PC-3 (cell line): ENCODE results near the gene DMKN. TPM values are rescaled to one million over a fixed set of nuclear protein-coding genes. Genes with fewer than 3 reads are reported as not detected.

ENCODE experiments used
- ATAC-seq: fragments of 200-7000 bp; cut with Tn5 transposase; 2 replicates; pipeline ENCODE4 v1.9.1; 2020; ENCODE audit warnings: mild to moderate bottlenecking, moderate library complexity
- BruUV-seq: library from RNA; stranded (reverse); fragments of 400-500 nt; replicated peaks from 2 replicates; lab custom pipeline; 2021; lab: Mats Ljungman, UMichigan
- CTCF ChIA-PET: fragments of 300-600 bp; sonication (Branson Sonifier 250); formaldehyde crosslinking; loops from one replicate; lab custom pipeline; 2022; ENCODE audit warnings: antibody characterized with exemption; lab: Charles Lee
- POLR2A ChIA-PET: fragments of 300-600 bp; sonication (Branson Sonifier 250); formaldehyde crosslinking; loops from one replicate; lab custom pipeline; 2022; ENCODE audit warnings: antibody characterized with exemption; ENCODE audit not compliant: unreplicated experiment; lab: Charles Lee
- DNase-seq: peaks from one replicate; pipeline ENCODE4 v3.0.0-alpha.2; 2015
- H2AFZ ChIP-seq: fragments of 300-600 bp; sonication (generic); 2 replicates; pipeline ENCODE4 v1.6.0; 2016; ENCODE audit warnings: antibody characterized with exemption, low read length
- H3F3A ChIP-seq: fragments of 300-600 bp; sonication (generic); one replicate; pipeline ENCODE4 v1.6.0; 2017; ENCODE audit warnings: antibody characterized with exemption, low read length, control low read depth, mild to moderate bottlenecking; ENCODE audit not compliant: unreplicated experiment
- H3K27ac ChIP-seq: fragments of 300-600 bp; sonication (generic); 2 replicates; pipeline ENCODE4 v1.5.1; 2016; ENCODE audit warnings: mild to moderate bottlenecking, low read length
- H3K27me3 ChIP-seq: fragments of 300-600 bp; sonication (generic); 2 replicates; pipeline ENCODE4 v1.6.1; 2016; ENCODE audit warnings: low read length, mixed read lengths
- H3K36me3 ChIP-seq: fragments of 300-600 bp; sonication (generic); 2 replicates; pipeline ENCODE4 v1.6.1; 2016; ENCODE audit warnings: low read depth, mixed run types, low read length, mixed read lengths
- H3K4me1 ChIP-seq: fragments of 300-600 bp; sonication (generic); 2 replicates; pipeline ENCODE4 v1.5.1; 2016; ENCODE audit warnings: low read length; ENCODE audit not compliant: insufficient read depth
- H3K4me2 ChIP-seq: fragments of 300-600 bp; sonication (generic); 2 replicates; pipeline ENCODE4 v1.6.0; 2016; ENCODE audit warnings: low read length
- H3K4me3 ChIP-seq: fragments of 300-600 bp; sonication (generic); 2 replicates; pipeline ENCODE4 v1.5.1; 2016; ENCODE audit warnings: mild to moderate bottlenecking, low read length, mixed read lengths
- H3K79me2 ChIP-seq: fragments of 300-600 bp; sonication (generic); 2 replicates; pipeline ENCODE4 v1.6.1; 2017; ENCODE audit warnings: low read length, mixed read lengths
- H3K9ac ChIP-seq: fragments of 300-600 bp; sonication (generic); 2 replicates; pipeline ENCODE4 v1.6.0; 2016; ENCODE audit warnings: mild to moderate bottlenecking, low read length
- H3K9me2 ChIP-seq: fragments of 300-600 bp; sonication (generic); replicated peaks from 2 replicates; pipeline ENCODE4 v1.6.1; 2016; ENCODE audit warnings: mixed run types, low read length, mixed read lengths
- H3K9me3 ChIP-seq: fragments of 300-600 bp; sonication (generic); 2 replicates; pipeline ENCODE4 v1.6.1; 2016; ENCODE audit warnings: low read length, mixed read lengths
- H4K20me1 ChIP-seq: fragments of 300-600 bp; sonication (generic); 2 replicates; pipeline ENCODE4 v1.6.1; 2016; ENCODE audit warnings: low read length, mixed read lengths
- EZH2 ChIP-seq: fragments of 300-600 bp; sonication (generic); IDR thresholded peaks from one replicate; pipeline ENCODE4 v1.6.1; 2017; ENCODE audit warnings: antibody characterized with exemption, mild to moderate bottlenecking, low read length; ENCODE audit not compliant: unreplicated experiment
- EZH2phosphoT487 ChIP-seq: fragments of 300-600 bp; sonication (generic); IDR thresholded peaks from 2 replicates; pipeline ENCODE4 v1.6.1; 2018; ENCODE audit warnings: mild to moderate bottlenecking, antibody characterized with exemption, low read length, borderline replicate concordance
- intact Hi-C: fragments of 100-400 bp; cut with micrococcal nuclease; formaldehyde crosslinking; loops from 2 replicates; pipeline ENCODE4 v1.9.0; 2023
- total RNA-seq: library from RNA; depleted of rRNA; stranded (reverse); fragments of >200 nt; gene quantifications from 2 replicates; pipeline ENCODE4 v1.2.3, GENCODE V29; 2014
- TF ChIP-seq, protein P1 (sequence below): fragments of 300-600 bp; sonication (generic); conservative IDR thresholded peaks from 2 replicates; pipeline ENCODE4 v1.5.1; 2017; ENCODE audit warnings: antibody characterized with exemption, low read depth, mild to moderate bottlenecking, low read length

DMKN gene
- total RNA-seq, 1 experiment from 2014 or later = 128 TPM

DNA sequence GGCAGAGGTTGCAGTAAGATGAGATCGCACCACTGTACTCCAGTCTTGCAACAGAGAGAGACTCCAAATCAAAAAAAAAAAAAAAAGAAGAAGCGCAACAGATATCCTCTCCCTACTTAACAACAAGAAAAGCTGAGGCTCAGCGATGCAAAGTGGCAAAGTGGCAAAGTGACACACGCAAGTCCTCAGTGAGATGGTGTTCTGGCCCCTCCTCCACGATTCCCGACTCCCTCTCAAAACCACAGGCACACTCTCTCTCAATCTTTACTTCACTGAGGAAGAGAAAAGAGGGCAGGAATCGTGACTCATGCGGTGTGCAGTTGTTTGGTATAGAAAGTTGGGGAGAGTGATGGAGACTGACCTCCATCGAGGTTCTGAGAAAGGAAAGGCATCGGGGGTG, 52.8 kb downstream of the DMKN start:
- H3K4me1 ChIP-seq = no peaks in the 10 kb centered on the region
- no peaks in the 10 kb centered on the region for H3K79me2 ChIP-seq
- H3K36me3 ChIP-seq = no peaks in the 10 kb centered on the region
- no peaks in the 10 kb centered on the region for H3K9me3 ChIP-seq
- no peak overlapping the region for H2AFZ ChIP-seq
- POLR2A ChIA-PET = no interaction called here
- H3F3A ChIP-seq = no peaks in the 10 kb centered on the region
- intact Hi-C loops = no loop called here
- no peak overlapping the region for H3K4me3 ChIP-seq
- H3K27ac ChIP-seq = no peak overlapping the region
- DNase-seq (no peak), ATAC-seq (no peak)
- H4K20me1 ChIP-seq = no peaks in the 10 kb centered on the region
- no peak overlapping the region for H3K9ac ChIP-seq
- no TSS peak for BruUV-seq
- peaks cover 6% of the 10 kb centered on the region for H3K27me3 ChIP-seq
- TF ChIP-seq EZH2phosphoT487 (no peak), EZH2 (no peak)
- TF ChIP-seq, protein P1, sequence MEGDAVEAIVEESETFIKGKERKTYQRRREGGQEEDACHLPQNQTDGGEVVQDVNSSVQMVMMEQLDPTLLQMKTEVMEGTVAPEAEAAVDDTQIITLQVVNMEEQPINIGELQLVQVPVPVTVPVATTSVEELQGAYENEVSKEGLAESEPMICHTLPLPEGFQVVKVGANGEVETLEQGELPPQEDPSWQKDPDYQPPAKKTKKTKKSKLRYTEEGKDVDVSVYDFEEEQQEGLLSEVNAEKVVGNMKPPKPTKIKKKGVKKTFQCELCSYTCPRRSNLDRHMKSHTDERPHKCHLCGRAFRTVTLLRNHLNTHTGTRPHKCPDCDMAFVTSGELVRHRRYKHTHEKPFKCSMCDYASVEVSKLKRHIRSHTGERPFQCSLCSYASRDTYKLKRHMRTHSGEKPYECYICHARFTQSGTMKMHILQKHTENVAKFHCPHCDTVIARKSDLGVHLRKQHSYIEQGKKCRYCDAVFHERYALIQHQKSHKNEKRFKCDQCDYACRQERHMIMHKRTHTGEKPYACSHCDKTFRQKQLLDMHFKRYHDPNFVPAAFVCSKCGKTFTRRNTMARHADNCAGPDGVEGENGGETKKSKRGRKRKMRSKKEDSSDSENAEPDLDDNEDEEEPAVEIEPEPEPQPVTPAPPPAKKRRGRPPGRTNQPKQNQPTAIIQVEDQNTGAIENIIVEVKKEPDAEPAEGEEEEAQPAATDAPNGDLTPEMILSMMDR = no peak
- no peaks in the 10 kb centered on the region for H3K9me2 ChIP-seq
- H3K4me2 ChIP-seq = no peak overlapping the region
- CTCF ChIA-PET = no interaction called here

DNA sequence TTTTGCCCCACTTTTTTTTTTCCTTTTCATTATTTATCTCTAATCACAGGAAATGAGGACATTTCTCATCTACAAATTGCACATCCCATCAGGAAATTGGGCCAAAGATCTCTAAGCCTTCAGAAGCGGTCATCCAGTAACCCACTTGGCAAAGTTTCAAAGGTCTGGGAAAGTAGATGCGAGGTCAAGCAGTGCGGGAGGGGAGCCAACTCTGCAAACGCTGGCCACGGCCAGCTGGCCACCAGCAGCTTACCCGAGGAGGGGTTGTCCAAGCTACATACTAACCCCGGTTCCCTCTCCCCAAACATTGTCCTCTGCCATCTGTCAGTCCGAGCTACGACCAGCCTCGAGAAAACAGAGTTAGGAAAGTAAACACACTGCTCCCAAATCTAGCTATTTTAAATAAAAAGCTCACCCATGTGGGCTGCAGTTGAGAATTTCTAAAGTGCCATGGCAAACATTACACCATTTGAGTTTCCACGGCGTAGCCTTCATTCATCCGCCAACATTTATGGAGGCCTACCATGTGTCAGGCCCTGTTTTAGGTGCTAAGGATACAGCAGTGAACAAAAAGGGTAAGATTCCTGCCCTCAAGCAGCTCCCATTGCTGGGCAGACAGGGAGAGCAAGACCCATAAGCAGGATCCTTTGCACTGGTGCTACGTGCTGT, 53.9 kb downstream of the DMKN start:
- no peak overlapping the region for H3K4me3 ChIP-seq
- ChIA-PET POLR2A (no interaction called here), CTCF (interaction anchor here (0.6 kb wide), 1 partner anchor 137 kb away, joined by 7 read pairs; no protein-coding TSS in a partner anchor)
- ATAC-seq (no peak), DNase-seq (no peak)
- intact Hi-C loops = no loop called here
- peaks cover 6% of the 10 kb centered on the region for H3K27me3 ChIP-seq
- H3K9me3 ChIP-seq = no peaks in the 10 kb centered on the region
- no peaks in the 10 kb centered on the region for H3K79me2 ChIP-seq
- H3K4me2 ChIP-seq = no peak overlapping the region
- TF ChIP-seq EZH2 (no peak), EZH2phosphoT487 (no peak)
- TF ChIP-seq, protein P1 = no peak
- no TSS peak for BruUV-seq
- H3K9me2 ChIP-seq = no peaks in the 10 kb centered on the region
- no peaks in the 10 kb centered on the region for H4K20me1 ChIP-seq
- H3K9ac ChIP-seq = no peak overlapping the region
- no peaks in the 10 kb centered on the region for H3K36me3 ChIP-seq
- no peak overlapping the region for H2AFZ ChIP-seq
- no peaks in the 10 kb centered on the region for H3K4me1 ChIP-seq
- no peak overlapping the region for H3K27ac ChIP-seq
- H3F3A ChIP-seq = no peaks in the 10 kb centered on the region

DNA sequence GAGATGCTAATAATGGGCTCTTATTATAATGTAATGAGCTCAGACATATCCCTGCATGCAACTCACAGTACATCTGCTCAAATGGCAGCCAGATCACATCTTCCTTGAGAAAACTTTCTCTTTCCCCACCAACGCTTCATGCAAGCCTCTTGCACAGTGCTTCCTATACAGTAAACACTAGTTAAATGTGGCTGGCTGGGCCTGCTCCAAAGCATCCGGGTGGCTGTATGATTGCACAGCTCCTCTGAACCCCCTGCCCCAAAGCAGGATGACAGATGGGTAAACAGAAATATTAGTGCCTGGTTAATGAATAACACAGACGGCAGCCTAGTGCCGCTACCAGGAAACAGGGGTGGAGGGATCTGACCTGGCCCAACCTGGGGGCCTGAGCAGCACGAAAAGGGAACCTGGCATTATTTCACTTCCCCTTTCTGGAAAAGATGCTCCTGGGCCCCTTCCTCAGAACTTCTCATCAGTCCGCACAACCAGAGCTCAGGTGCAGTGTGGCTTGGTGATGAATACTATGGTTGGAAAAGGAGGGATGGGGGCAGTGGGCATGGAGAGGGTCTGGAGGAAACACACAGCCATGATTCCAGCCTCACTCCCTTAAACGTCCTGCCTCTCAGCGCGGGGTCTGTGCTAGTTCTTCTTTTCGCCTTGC, 54.6 kb downstream of the DMKN start:
- no TSS peak for BruUV-seq
- no peak overlapping the region for H3K9ac ChIP-seq
- ChIA-PET POLR2A (no interaction called here), CTCF (no interaction called here)
- no peak overlapping the region for H2AFZ ChIP-seq
- no peaks in the 10 kb centered on the region for H3K9me3 ChIP-seq
- TF ChIP-seq, protein P1 = no peak
- TF ChIP-seq EZH2phosphoT487 = no peak
- no peak for TF ChIP-seq EZH2
- no peak overlapping the region for H3K4me3 ChIP-seq
- DNase-seq = no peak
- no peaks in the 10 kb centered on the region for H3F3A ChIP-seq
- no peaks in the 10 kb centered on the region for H3K9me2 ChIP-seq
- H3K27ac ChIP-seq = no peak overlapping the region
- intact Hi-C loops = no loop called here
- no peaks in the 10 kb centered on the region for H3K36me3 ChIP-seq
- H3K4me2 ChIP-seq = no peak overlapping the region
- no peaks in the 10 kb centered on the region for H3K4me1 ChIP-seq
- H3K79me2 ChIP-seq = no peaks in the 10 kb centered on the region
- ATAC-seq = no peak
- no peaks in the 10 kb centered on the region for H4K20me1 ChIP-seq
- H3K27me3 ChIP-seq = peaks cover 6% of the 10 kb centered on the region
